HFF-Myc (cell line): ENCODE data around the gene C3orf85.

Source experiments
- DNase-seq: peaks from one replicate; pipeline ENCODE4 v3.0.0-alpha.2; 2011; ENCODE audit warnings: low read depth; ENCODE audit errors: extremely low read depth
- H3K4me3 ChIP-seq: replicated peaks from 2 replicates; pipeline ENCODE4 v1.5.1; 2011; ENCODE audit warnings: low read depth, mild to moderate bottlenecking, control low read depth, low read length
- TF ChIP-seq, protein P1 (sequence below): IDR thresholded peaks from 2 replicates; pipeline ENCODE4 v1.5.1; 2012; ENCODE audit warnings: mild to moderate bottlenecking, low read depth, low read length, control low read depth; ENCODE audit errors: missing control alignments

The C3orf85 gene

DNA sequence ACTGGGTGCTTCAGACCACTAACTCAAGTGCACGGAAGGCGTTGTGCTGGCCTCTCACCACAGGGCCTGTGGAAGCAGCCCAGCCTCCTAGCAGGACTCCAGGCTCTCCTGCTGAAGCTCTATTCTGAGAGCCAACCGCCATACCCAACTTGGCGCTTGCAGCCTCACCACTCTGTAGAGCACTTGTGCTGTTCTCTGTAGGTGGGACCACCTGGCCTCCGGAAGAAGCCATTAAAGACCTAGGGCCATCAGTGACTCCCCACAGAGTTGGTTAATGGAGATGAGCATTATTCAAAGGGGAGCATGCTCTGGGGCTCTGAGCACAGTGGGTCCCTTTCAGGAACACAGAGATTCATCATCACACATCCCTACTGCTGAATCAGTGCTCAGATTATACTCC is 50.9 kb downstream of the C3orf85 start:
- no peak overlapping the region for H3K4me3 ChIP-seq
- TF ChIP-seq, protein P1, sequence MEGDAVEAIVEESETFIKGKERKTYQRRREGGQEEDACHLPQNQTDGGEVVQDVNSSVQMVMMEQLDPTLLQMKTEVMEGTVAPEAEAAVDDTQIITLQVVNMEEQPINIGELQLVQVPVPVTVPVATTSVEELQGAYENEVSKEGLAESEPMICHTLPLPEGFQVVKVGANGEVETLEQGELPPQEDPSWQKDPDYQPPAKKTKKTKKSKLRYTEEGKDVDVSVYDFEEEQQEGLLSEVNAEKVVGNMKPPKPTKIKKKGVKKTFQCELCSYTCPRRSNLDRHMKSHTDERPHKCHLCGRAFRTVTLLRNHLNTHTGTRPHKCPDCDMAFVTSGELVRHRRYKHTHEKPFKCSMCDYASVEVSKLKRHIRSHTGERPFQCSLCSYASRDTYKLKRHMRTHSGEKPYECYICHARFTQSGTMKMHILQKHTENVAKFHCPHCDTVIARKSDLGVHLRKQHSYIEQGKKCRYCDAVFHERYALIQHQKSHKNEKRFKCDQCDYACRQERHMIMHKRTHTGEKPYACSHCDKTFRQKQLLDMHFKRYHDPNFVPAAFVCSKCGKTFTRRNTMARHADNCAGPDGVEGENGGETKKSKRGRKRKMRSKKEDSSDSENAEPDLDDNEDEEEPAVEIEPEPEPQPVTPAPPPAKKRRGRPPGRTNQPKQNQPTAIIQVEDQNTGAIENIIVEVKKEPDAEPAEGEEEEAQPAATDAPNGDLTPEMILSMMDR: no peak
- no peak for DNase-seq

DNA sequence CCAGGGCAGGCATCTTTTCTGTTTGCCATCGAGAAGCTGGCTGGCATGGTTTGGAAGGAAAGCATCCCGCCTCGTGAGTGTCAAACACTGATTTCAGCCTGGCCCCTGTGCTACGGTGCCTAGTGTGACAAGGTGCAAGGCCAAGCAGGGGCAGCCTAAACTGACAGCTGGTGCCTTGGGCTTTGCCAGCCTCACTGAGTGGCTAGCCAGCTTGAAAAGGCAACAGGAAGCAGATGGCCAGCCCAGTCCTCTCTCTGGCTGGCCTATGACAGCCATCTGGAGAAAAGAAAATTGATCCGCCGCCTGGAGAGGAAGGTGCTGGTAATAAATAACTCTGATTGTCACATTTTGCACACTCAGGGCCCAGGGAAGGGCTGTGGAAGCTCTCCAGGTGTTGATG is 52.2 kb downstream of the C3orf85 start:
- TF ChIP-seq, protein P1: no peak
- no peak for DNase-seq
- H3K4me3 ChIP-seq: no peak overlapping the region

DNA sequence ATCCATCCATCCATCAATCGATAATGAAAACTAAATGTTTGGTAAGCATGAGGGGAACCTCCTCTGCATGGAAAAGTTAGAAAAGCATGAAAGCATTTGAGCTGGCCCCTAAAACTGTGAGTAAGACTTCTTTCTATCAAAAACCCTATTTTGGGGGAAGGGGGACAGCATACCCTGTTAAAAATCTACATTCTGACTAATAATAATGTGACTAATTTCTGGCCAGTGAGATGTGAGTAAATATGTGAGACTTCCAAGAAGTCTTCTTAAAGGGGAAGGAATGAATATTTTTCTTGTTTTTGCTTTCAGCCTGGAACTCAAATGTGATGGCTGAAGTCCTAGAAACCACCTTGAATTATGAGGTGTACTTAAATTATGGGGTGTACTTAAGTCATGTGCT is 54.9 kb downstream of the C3orf85 start:
- DNase-seq: no peak
- TF ChIP-seq, protein P1: no peak
- H3K4me3 ChIP-seq: no peak overlapping the region

DNA sequence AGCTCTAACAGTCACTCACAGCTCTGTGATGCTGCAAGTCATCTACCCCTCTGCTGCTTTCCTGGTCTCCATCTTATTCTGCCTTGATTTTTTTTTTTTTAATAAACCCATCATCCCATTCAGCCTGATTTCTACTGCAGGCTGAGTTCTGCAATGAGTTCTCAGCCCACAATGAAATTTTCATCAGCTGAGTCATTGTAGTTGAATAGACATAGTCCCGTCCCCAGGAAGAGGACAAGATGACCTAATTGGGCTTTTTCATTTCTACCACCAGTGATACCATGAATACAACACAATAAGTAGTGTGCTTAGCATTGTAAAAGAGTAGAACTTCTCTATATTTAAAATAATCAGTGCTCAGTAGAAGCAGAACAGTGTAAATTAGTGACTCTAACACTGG is 59.3 kb downstream of the C3orf85 start:
- TF ChIP-seq, protein P1: no peak
- no peak for DNase-seq
- H3K4me3 ChIP-seq: no peak overlapping the region
